RWPE2 (cell line): ENCODE measurements around the gene EFCAB5.
"Not testable (repeated sequence)": the region's sequence is repeated elsewhere in the genome, so short reads cannot be mapped to it uniquely, and the experiment has no call there.

Experiments
- ATAC-seq: fragments of 200-7000 bp; cut with Tn5 transposase; 3 replicates; pipeline ENCODE4 v1.9.1; 2021; ENCODE audit warnings: low read depth
- DNase-seq: peaks from one replicate; pipeline ENCODE4 v3.0.0-alpha.2; 2020; ENCODE audit warnings: low spot score
- H3K27ac ChIP-seq: fragments of 450-650 bp; 2 replicates; pipeline ENCODE4 v1.5.1; 2017; ENCODE audit warnings: mild to moderate bottlenecking; ENCODE audit not compliant: poor library complexity, severe bottlenecking
- H3K27me3 ChIP-seq: fragments of 250-450 bp; sonication (Bioruptor Pico); 2 replicates; pipeline ENCODE4 v1.5.1; 2021; ENCODE audit warnings: mild to moderate bottlenecking, moderate library complexity; ENCODE audit not compliant: insufficient read depth, poor library complexity, severe bottlenecking
- H3K36me3 ChIP-seq: fragments of 250-450 bp; sonication (Bioruptor Pico); 2 replicates; pipeline ENCODE4 v1.5.1; 2020; ENCODE audit warnings: low read depth, mild to moderate bottlenecking, moderate library complexity
- H3K4me1 ChIP-seq: fragments of 250-450 bp; sonication (Bioruptor Pico); 2 replicates; pipeline ENCODE4 v1.5.1; 2021; ENCODE audit warnings: mild to moderate bottlenecking, moderate library complexity; ENCODE audit not compliant: insufficient read depth, poor library complexity, severe bottlenecking
- H3K4me3 ChIP-seq: fragments of 250-450 bp; sonication (Bioruptor Pico); 2 replicates; pipeline ENCODE4 v1.5.1; 2021; ENCODE audit warnings: mild to moderate bottlenecking, moderate library complexity; ENCODE audit not compliant: severe bottlenecking
- H3K9me3 ChIP-seq: fragments of 250-450 bp; sonication (Bioruptor Pico); 2 replicates; pipeline ENCODE4 v1.5.1; 2021; ENCODE audit warnings: mild to moderate bottlenecking, moderate library complexity; ENCODE audit not compliant: severe bottlenecking
- CTCF ChIP-seq: fragments of 450-650 bp; IDR thresholded peaks from one replicate; pipeline ENCODE4 v1.5.1; 2017; ENCODE audit warnings: mild to moderate bottlenecking, moderate library complexity; ENCODE audit not compliant: poor library complexity, severe bottlenecking

EFCAB5 gene

GRCh38 chr17:30002088-30002487 lies 60.7 kb downstream of the EFCAB5 start:
- no peak for ATAC-seq
- Histone ChIP-seq H3K27me3 (no peaks in the 10 kb centered on the region), H3K36me3 (no peaks in the 10 kb centered on the region; the same call in 1 of the 2 replicates), H3K4me1 (peaks cover 10% of the 10 kb centered on the region), H3K9me3 (no peaks in the 10 kb centered on the region), H3K27ac (no peak overlapping the region), H3K4me3 (no peak overlapping the region)
- no peak for DNase-seq
- TF ChIP-seq CTCF: no peak

GRCh38 chr17:30005709-30006320 lies 64.4 kb downstream of the EFCAB5 start:
- ATAC-seq: peak; percentile 59; the same call in 2 of the 3 replicates
- Histone ChIP-seq H3K36me3 (no peaks in the 10 kb centered on the region), H3K27me3 (no peaks in the 10 kb centered on the region), H3K27ac (no peak overlapping the region), H3K4me3 (no peak overlapping the region), H3K4me1 (peaks cover 6% of the 10 kb centered on the region), H3K9me3 (no peaks in the 10 kb centered on the region)
- no peak for TF ChIP-seq CTCF
- DNase-seq: no peak

GRCh38 chr17:30011934-30012333 lies 70.5 kb downstream of the EFCAB5 start:
- H3K9me3 ChIP-seq: not testable (repeated sequence)

GRCh38 chr17:30021708-30022317 lies 80.4 kb downstream of the EFCAB5 start:
- Histone ChIP-seq H3K27me3 (peaks cover 5% of the 10 kb centered on the region), H3K9me3 (no peaks in the 10 kb centered on the region), H3K4me1 (no peaks in the 10 kb centered on the region), H3K4me3 (no peak overlapping the region), H3K36me3 (no peaks in the 10 kb centered on the region), H3K27ac (no peak overlapping the region)
- DNase-seq (no peak), ATAC-seq (0 out of 3 replicates have a peak, but pooled peaks have one; percentile 40)
- TF ChIP-seq CTCF: peak; percentile 91

More at GRCh38 chr17:30011934-30012333, 70.5 kb downstream of the EFCAB5 start:
- not testable (repeated sequence) for ATAC-seq, H3K36me3 ChIP-seq, H3K27me3 ChIP-seq, H3K4me3 ChIP-seq, H3K27ac ChIP-seq, H3K4me1 ChIP-seq, DNase-seq
- peak; percentile 21 for TF ChIP-seq CTCF

GRCh38 chr17:30025325-30025724 lies 83.9 kb downstream of the EFCAB5 start:
- not testable (repeated sequence) for H3K9me3 ChIP-seq, H3K27ac ChIP-seq, H3K4me1 ChIP-seq, H3K36me3 ChIP-seq, ATAC-seq, H3K4me3 ChIP-seq, DNase-seq, H3K27me3 ChIP-seq
